GM18511 (cell line): ENCODE measurements around the gene DCAKD.
A peak's percentile ranks its signal among the peaks of the same experiment; 100 is the strongest.
"Not testable (repeated sequence)": the region's sequence is repeated elsewhere in the genome, so short reads cannot be mapped to it uniquely, and the experiment has no call there.

ENCODE experiments used
- ATAC-seq: cut with Tn5 transposase; IDR thresholded peaks from one replicate; pipeline ENCODE4 v1.9.1; 2021; ENCODE audit warnings: mild to moderate bottlenecking, moderate library complexity; ENCODE audit not compliant: unreplicated experiment

DCAKD gene

DNA sequence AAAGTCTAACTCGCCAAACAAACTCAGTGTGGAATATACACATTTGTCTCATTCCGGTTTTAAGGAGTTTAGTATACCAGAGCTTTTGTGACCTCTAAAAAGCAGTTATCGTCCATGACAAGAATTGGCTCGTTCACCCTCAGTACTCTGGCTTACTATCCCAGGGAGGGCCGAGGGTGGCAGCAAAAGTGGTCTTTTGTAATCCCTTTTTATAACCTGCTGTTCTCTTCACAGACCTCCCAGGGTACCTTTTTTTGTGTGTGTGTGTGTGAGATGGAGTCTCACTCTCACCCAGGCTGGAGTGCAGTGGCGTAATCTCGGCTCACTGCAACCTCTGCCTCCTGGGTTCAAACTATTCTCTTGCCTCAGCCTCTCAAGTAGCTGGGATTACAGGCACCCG, 18.6 kb upstream of the DCAKD start:
- no peak for ATAC-seq

DNA sequence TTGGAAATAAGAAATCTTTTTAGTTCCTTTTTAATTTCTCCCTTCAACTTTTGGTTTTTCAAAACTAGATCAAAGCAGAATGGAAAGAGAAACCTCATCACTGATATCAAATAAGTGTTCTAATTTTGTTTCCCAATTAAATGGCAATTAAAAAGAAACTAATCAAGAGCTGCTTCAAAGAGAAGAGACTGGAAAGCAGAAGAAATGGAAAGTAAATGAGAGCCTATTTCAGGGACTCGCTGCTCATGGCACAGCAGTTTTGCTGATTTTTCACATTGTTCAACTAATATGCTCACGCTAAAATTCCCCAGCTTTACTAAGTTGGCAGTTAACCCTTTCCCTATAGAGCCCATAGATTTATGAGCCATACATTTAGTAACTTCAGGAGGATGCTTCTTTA, 16.2 kb upstream of the DCAKD start:
- no peak for ATAC-seq

DNA sequence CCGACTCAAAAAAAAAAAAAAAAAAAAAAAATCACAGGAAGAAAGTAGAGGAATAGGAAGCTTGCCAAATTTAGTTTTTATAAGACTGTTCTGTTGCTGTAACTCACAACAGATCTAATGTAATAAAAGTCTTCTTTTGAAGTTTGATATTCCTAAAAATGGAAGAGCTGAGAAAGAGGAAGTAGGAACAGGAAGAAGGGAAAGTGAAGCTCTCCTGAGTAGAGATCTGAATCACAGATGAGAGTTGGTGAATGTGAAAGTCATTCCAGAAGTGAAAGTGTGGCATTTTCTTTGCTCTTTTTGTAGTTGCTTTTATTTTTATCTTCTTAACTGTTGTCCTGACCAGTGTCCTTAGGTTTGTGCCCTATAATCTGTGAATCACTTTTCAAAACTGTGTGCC, 11.8 kb upstream of the DCAKD start:
- no peak for ATAC-seq

DNA sequence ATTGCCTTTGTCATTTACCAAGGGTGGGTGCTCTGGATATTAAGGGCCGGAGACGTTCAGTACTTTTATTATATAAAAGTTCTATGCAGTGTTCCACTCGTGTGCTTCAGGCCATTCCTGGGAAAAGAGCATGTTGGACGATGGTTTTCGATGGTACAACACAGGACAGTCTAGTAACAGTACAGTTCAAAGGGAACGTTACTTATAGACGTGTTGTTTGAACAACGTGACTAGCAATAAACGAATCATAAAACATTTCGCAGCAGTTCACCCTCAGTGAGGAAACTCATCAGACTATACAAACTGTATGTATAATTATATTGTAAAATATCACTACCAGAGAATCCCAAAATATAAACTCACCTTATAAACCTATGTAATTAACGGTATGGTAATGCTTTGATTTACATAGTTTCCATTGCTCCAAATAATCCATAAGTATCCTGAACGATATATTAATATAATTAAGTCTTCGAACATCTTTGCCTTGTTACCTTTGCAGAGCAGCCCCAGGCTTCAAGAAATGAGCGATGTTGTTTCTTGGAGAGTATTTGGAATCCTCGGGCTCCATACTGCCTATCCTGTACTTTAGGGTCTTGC, 10.3 kb upstream of the DCAKD start:
- ATAC-seq = no peak

DNA sequence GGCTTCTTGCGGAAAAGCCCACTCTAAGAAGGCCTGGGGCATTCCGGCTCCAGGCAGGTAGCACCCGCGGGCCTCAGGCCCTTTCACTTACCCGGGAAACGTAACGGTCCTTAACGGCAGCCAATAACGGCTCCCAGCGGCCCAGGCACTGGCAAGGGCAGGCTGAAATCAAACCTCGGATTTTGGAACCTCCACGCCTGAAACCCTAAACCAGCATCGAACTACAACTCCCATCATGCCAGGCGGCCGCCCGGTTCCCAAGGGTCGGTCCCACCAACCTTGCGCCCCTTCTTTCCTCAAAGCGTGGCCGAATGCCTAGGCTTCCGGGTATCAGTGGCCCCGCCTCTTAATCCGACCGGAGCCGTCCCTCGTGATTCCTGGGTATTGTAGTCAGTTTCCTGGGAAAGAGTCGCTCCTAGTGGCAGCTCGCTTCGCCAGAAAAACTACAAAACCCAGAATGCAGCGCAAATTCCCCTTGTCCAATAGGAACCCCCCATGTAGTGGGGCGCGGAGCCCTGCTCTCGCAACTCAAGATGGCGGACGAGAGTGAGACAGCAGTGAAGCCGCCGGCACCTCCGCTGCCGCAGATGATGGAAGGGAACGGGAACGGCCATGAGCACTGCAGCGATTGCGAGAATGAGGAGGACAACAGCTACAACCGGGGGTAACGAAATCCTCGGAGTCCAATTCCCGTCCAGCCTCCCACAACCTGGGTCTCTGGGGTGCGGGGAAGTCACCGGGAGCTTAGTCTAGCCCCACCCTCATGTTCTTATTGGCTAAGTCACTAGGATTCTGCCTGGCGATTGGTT, 9.6 kb upstream of the DCAKD start, which contains the start of gene NMT1:
Gene NMT1, plus strand, starts transcription at position 521 of the 809 bp plus-strand sequence. Its CDS starts 13 bp downstream, at position 534.
- ATAC-seq = peak; percentile 90

DNA sequence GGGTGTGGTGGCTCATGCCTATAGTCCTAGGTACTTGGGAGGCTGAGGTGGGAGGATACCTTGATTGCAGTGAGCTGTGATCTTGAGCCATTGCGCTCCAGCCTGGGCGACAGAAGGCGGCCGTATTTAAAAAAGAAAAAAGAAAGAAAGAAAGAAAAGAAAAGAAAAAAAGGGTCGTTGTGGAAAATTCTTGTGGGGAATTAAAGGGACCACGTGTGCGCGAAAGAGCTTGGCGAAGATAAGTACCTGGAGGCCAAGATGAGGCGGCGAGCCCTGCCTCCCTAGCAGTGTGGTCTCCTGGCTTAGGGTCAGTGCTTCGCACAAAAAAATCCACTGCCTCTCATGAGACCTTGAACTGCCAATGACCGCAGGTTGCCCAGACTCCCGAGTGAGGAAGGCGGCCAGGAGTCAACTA, 9.0 kb upstream of the DCAKD start:
- ATAC-seq = peak; percentile 5

DNA sequence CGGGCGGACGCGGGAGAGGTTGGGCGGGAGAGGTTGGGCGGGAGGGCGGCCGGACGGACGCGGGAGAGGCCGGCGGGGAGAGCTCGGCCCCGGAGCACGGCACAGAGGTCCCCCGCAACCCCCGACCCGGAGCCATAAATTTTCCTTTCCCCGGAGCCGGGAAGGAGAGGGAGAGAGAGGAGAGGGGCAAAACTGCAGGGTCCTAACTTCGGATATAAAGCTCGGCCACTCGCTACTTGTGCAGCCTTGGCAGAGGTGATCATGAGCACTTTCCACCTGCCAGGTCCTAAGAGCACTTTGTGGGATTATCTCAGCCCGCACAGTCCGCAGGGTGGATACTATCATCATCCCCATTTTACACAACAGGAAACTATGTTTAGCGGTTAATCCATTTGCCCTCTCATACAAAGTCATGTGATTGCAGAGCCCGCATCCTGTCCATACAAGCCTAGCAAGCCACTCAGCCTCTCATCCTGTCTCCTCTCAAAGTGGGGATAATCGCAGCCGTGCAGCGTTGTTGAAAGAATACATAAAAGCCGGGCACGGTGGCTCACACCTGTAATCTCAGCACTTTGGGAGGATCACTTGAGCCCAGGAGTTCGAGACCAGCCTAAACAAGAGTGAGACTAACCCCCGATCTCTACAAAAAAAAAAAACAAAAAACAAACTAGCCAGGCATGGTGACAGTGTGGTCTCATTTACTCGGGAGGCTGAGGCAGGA, 780 bp upstream of the DCAKD start:
- no peak for ATAC-seq

DNA sequence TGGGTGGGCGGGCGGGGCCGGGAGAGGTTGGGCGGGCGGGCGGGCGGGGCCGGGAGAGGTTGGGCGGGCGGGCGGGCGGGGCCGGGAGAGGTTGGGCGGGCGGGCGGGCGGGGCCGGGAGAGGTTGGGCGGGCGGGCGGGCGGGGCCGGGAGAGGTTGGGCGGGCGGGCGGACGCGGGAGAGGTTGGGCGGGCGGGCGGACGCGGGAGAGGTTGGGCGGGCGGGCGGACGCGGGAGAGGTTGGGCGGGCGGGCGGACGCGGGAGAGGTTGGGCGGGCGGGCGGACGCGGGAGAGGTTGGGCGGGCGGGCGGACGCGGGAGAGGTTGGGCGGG, 254 bp upstream of the DCAKD start:
- ATAC-seq = not testable (repeated sequence)

DNA sequence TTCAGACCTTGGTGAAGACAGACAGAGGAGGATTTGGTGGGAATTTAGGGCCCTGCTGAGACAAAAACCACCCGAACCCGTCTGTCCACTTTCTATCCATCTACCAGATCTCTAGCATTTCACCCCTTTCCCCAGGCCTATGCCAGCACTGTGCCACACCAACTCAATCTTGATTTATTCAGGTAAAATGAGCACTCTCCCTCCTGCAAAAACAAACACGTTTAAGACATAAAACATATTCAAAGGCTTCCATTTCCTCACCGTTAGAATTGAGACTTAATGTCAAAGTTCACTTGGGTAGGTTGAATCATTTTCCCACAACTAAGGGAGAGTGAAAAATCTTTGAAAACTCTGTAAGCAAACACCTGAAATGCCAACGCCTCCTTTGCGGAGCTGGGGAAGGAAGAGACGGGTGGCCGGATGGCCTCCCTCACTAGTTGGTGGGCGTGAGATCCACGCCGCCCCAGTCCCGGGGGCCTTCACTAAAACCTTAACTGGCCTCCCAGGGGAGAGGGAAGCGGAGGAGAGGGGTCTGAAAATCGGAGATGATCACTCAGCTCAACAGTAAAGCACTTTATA, 862 bp downstream of the DCAKD start:
- ATAC-seq = no peak

DNA sequence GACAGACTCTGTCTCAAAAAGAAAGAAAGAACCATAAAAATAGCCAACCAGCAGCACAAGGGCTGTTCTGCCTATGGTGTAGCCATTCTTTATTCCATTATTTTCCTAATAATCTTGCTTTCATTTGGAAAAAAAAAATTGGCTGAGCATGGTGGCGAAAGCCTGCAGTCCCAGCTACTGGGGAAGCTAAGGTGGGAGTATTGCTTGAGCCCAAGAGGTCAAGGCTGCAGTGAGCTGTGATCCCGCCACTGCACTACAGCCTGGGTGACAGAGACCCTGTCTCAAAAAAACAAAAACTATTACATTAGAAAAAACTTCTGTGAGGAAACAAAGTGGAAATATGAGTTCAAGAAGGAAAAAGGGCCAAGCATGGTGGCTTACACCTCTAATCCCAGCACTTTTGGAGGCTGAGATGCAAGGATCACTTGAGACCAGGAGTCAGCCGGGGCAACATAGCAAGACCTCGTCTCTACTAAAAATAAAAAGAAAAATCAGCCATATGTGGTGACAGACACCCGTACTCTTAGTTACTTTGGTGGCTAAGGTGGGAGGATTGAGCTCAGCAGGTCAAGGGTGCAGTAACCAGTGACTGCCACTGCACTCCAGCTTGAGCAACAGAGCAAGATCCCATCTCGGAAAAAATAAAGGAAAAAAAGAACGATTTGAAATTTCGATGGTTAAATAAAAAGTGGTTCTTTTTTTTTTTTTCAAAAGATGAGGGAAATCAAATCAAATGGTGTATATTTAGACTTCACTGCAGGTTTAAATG, 2.5 kb downstream of the DCAKD start:
- no peak for ATAC-seq

DNA sequence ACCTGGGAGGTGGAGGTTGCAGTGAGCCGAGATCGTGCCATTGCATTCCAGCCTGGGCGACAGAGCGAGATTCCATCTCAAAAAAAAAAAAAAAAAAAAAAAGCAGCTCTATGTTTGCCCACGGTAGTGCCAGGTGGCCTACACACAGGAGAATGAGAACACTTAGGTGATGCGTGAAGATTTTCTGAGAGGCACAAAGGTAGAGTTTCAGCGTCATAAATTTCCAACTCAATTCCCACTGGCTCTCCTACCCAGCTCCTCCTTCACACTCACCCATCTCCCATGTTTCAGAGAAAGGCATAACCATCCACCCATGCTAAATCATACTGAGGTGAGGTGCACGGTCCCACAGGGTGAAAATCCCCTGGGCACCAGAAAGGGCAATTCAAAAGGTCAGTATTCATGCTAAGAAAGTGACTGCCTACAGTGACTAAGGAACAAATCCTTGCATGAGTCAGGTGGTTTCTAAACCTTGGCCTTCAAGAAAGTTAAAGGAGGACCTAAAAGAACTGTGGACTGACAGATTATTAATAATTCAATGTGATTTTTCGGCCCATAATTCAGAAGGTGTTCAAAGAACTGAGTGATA, 4.8 kb downstream of the DCAKD start:
- no peak for ATAC-seq

DNA sequence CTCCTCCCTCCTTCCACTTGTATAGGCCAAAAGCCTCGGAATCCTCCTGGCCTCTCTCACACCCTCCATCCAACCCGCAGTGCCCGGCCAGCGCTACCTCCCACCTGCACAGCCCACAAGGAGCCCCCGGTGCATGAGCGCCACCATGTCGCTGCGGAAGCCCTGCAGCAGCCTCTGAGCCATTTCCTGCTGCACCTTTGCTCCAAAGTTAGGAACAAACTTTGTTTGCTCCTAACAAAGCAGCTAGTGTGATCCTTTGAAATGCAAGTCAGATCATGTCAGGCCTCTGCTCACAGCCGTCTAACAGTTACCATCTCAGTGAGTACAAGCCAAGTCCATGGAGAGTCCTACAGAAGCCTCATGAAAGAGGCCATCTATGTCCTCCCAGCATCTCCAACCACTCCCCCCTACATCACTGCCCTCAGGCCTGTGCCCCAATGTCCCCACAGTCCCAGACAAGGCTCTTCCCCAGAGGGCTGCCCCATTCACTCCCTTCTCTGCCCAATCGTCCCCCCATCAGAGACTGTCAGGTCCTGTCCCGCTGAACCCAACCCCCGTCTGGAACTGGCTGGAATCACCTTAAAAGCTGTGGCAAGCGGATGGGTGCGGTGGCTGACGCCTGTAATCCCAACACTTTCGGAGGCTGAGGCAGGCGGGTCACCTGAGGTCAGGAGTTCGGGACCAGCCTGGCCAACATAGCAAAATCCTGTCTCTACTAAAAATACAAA, 7.5 kb downstream of the DCAKD start:
- ATAC-seq = no peak

DNA sequence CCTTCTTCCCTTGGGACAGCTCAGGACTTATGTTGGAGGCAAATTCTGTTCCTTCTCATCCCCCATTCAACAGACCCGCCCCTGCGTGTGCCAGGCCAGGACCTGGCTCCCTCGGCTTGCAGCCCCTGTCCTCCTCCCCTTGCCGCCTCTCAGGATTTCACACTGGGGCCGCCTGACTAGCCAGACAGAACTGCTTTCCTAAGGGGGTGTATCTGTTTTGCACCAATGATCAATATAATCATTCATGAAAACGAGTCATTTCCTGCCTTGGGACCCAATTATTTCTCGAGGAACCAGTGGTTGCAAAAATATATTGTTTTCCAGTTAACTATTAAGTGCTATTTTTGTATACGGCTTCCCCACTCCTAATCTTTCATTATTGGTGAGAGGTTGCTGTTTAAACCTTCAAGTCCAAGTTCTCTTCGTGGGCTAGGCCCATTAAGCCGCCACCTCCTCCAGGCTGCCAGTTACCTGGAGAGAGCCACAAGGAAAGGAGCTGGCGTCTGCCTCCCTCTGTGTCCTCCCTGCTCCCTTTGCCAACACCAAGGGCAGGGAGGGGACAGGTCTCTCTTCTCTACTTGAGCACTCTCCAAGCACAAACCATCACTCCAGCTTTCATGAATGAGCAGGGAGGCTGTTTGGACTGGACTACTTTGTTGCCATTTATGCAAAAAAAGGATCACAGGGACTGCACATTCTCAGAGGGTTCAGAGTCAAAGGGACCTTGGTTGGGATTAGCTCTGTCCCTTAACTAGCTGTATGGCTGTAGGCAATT, 8.9 kb downstream of the DCAKD start:
- ATAC-seq = no peak

DNA sequence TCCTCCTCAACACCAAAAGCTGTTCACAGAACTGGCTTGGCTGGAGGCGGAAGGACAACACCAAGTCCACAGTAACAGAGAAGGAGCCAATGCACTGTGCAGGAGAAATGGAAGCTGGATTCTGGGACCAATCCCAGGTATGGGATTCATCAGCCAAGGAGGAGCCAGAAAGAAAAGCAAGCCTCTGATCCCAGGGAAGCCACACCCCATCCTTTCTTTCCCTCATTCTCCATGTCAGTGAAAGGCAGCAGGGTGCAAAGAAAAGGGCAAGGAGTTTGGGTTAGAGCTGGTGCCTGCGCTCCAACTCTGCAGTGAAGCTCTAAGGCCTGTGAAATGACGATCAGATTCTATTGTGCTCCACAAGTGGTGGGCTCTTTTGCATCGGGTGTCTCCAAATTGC, 11.0 kb downstream of the DCAKD start:
- no peak for ATAC-seq

DNA sequence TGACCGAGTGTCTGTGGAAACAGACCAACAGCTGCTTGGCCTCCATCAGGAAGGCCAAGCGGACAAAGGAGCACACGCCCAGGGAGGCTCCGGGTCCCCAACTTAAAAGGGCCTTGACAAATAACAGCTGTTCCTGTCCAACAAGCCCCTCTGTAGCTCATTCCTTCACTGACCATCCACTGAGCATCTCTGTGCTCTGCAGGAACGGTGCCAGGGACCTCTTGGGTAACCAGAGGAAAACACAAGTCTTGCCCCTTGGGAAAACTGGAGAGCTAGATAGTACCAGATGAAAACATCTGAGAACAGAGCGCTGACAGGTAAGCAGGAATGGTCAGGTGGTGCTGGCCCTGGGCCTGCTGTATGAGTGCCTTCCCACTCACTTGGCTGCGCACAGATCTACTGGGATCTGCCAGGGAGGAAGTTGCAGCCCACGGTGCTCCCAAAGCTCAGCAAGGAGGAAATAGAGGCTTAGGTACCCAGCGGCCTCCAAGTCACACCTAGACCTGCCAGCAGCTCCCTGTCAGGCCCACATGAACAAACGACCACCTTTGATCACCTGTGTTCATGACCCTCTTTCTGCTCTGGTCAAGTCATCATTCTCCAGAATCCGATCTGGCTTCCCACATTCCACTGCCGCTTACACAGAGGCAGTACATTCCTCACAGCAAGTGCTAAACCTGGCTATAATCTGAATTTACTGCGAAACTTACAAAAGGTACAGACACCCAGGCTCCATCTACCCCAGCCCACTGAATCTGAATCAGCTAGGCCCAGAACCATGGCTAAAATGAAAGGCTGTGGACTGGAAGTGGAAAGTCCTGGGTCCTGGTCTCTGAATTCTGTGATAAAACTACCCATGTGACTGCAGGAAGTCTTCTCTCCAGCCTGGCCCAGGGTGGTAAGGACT, 12.5 kb downstream of the DCAKD start:
- ATAC-seq = no peak

DNA sequence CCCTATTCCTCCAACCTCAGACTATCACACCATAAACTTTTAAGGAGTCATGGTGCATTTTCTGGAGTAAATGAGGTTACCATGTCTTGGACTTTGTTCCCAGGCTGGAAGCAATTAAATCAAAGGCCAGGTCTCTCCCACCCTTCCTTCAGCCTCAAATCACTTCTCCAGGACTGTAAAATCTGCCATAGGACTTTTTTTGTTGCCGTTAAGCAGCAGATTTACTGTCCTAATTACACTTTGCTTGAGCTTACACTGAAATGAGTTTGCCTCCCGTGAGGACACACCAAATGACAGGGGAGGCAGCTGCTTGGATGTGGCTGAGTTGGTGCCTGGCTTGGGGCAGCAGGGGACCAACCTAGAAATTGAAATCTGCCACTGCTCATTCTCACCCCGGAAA, 14.7 kb downstream of the DCAKD start:
- ATAC-seq = no peak

DNA sequence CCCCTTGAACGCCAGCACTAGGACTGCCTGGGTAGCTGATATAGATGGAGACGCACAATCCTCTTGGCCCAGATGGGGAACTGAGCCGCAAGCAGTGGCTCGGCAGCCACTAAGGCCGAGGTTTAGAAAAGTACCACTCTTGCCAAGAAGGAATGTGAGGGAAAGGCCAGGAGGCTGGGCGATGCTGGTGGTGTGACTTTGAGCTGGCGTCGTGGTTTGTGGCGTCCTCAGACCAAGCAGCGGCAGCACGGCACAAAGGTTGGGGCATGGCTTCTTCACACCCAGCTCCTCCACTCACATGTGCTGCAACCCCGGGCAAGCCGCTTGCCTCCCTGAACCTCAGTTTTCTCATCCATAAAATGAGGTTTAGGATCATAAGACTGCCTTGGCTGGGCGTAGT, 15.6 kb downstream of the DCAKD start:
- ATAC-seq = no peak

DNA sequence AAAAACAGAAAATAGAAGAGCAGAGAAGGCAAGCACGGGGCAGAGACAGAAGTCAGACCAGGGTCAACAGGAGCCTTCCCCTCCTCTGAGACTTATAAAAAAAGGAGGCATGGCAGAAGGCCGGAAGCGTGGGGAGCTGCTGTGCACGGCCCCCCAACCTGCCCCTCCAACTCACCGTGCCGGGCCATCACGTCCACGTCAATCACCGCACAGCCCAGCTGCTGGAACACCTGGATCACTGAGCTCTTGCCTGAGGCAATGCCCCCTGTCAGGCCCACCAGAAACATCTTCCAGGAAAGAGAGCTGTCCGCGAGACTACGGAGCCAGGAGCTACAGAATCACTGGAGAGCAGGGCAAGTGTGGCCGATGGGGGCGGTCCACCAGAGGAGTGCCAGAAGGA, 16.8 kb downstream of the DCAKD start:
- no peak for ATAC-seq
